Activated naive CD4-positive, alpha-beta T cell treated with anti-CD3 and anti-CD28 coated beads, Interleukin-2, amount 50 U/mL, for 72 hours (primary cell): ENCODE results near the gene AKT2. TPM values are rescaled to one million over a fixed set of nuclear protein-coding genes. Genes with fewer than 3 reads are reported as not detected.

ENCODE experiments used
- ATAC-seq, 2 donors: fragments of 150-1000 bp; cut with Tn5 transposase; 2 replicates each; pipeline ENCODE4 v1.10.0; 2021; ENCODE audit warnings: mild to moderate bottlenecking in 2 of 2, moderate library complexity in 2 of 2
- DNase-seq, 2 donors: peaks; one replicate each; pipeline ENCODE4 v3.0.0; 2021 to 2022; ENCODE audit warnings: low spot score in 2 of 2
- H3K27ac Mint-ChIP-seq, 2 donors: one replicate each; pipeline ENCODE4 v1.8.0; 2022; ENCODE audit warnings: mild to moderate bottlenecking in 2 of 2, mixed read lengths in 2 of 2
- H3K36me3 Mint-ChIP-seq, 2 donors: one replicate each; pipeline ENCODE4 v1.8.0; 2022; ENCODE audit warnings: mixed read lengths in 2 of 2
- H3K9me3 Mint-ChIP-seq, 2 donors: one replicate each; pipeline ENCODE4 v1.8.0; 2022; ENCODE audit warnings: mixed read lengths in 2 of 2
- total RNA-seq, 2 donors: library from RNA; stranded (reverse); gene quantifications; one replicate each; pipeline ENCODE4 v1.2.3, GENCODE V29; 2022

The AKT2 gene
- total RNA-seq, 2 donors from 2014 or later: 171 to 214 TPM

GRCh38 chr19:40266912-40267600 lies 18.1 kb downstream of the AKT2 start:
- H3K27ac Mint-ChIP-seq: peak overlapping the region in 1 of 2 donors; percentile 77
- H3K9me3 Mint-ChIP-seq: no peaks in the 10 kb centered on the region
- ATAC-seq: no peak
- peaks cover 0 to 28% of the 10 kb centered on the region in 2 donors for H3K36me3 Mint-ChIP-seq
- no peak for DNase-seq

GRCh38 chr19:40266119-40266518 lies 19.0 kb downstream of the AKT2 start:
- H3K27ac Mint-ChIP-seq: peak overlapping the region in 1 of 2 donors; percentile 93
- no peak for DNase-seq
- H3K36me3 Mint-ChIP-seq: peaks cover 0 to 38% of the 10 kb centered on the region in 2 donors
- no peaks in the 10 kb centered on the region for H3K9me3 Mint-ChIP-seq
- ATAC-seq: no peak

- DNase-seq (no peak), ATAC-seq (no peak)
- peaks cover 0 to 38% of the 10 kb centered on the region in 2 donors for H3K36me3 Mint-ChIP-seq
- no peak overlapping the region for H3K27ac Mint-ChIP-seq
- no peaks in the 10 kb centered on the region for H3K9me3 Mint-ChIP-seq
Measured at GRCh38 chr19:40265763-40266099, 19.4 kb downstream of the AKT2 start.

- Mint-ChIP-seq H3K27ac (no peak overlapping the region), H3K9me3 (no peaks in the 10 kb centered on the region), H3K36me3 (peaks cover 0 to 38% of the 10 kb centered on the region in 2 donors)
- DNase-seq (no peak), ATAC-seq (no peak)
Measured at GRCh38 chr19:40265055-40265762, 19.9 kb downstream of the AKT2 start.

- Mint-ChIP-seq H3K9me3 (no peaks in the 10 kb centered on the region), H3K36me3 (peaks cover 0 to 38% of the 10 kb centered on the region in 2 donors), H3K27ac (peak overlapping the region in 1 of 2 donors; percentile 5)
- DNase-seq: no peak
- ATAC-seq: no peak
Measured at GRCh38 chr19:40264314-40265054, 20.7 kb downstream of the AKT2 start.

- DNase-seq (no peak), ATAC-seq (no peak)
- Mint-ChIP-seq H3K36me3 (peaks cover 0 to 38% of the 10 kb centered on the region in 2 donors), H3K27ac (peak overlapping the region in 1 of 2 donors; percentile 5), H3K9me3 (no peaks in the 10 kb centered on the region)
Measured at GRCh38 chr19:40263440-40264313, 21.5 kb downstream of the AKT2 start.

- Mint-ChIP-seq H3K36me3 (peaks cover 0 to 38% of the 10 kb centered on the region in 2 donors), H3K27ac (no peak overlapping the region), H3K9me3 (no peaks in the 10 kb centered on the region)
- ATAC-seq: no peak
- DNase-seq: no peak
Measured at GRCh38 chr19:40262422-40262821, 22.7 kb downstream of the AKT2 start.

GRCh38 chr19:40261631-40262030 lies 23.5 kb downstream of the AKT2 start:
- Mint-ChIP-seq H3K9me3 (no peaks in the 10 kb centered on the region), H3K27ac (no peak overlapping the region), H3K36me3 (peaks cover 0 to 38% of the 10 kb centered on the region in 2 donors)
- DNase-seq: no peak
- no peak for ATAC-seq

GRCh38 chr19:40257096-40257517 lies 28.0 kb downstream of the AKT2 start:
- no peak overlapping the region for H3K27ac Mint-ChIP-seq
- peak in 1 of 2 donors; percentile 11 for ATAC-seq
- H3K36me3 Mint-ChIP-seq: peaks cover 10 to 11% of the 10 kb centered on the region in 2 donors

GRCh38 chr19:40256512-40256911 lies 28.6 kb downstream of the AKT2 start:
- peaks cover 4 to 11% of the 10 kb centered on the region in 2 donors for H3K36me3 Mint-ChIP-seq
- no peaks in the 10 kb centered on the region for H3K9me3 Mint-ChIP-seq
- H3K27ac Mint-ChIP-seq: no peak overlapping the region
- ATAC-seq (no peak), DNase-seq (no peak)

More at GRCh38 chr19:40257096-40257517, 28.0 kb downstream of the AKT2 start:
- DNase-seq: no peak
- H3K9me3 Mint-ChIP-seq: no peaks in the 10 kb centered on the region

GRCh38 chr19:40255619-40256166 lies 29.5 kb downstream of the AKT2 start:
- Mint-ChIP-seq H3K36me3 (peaks cover 0 to 11% of the 10 kb centered on the region in 2 donors), H3K27ac (peak overlapping the region; percentile 30 to 92), H3K9me3 (no peaks in the 10 kb centered on the region)
- DNase-seq: no peak
- no peak for ATAC-seq

GRCh38 chr19:40254714-40255418 lies 30.3 kb downstream of the AKT2 start:
- H3K9me3 Mint-ChIP-seq: no peaks in the 10 kb centered on the region
- DNase-seq (no peak), ATAC-seq (no peak)
- peaks cover 0 to 11% of the 10 kb centered on the region in 2 donors for H3K36me3 Mint-ChIP-seq
- peak overlapping the region; percentile 30 to 92 for H3K27ac Mint-ChIP-seq

GRCh38 chr19:40253611-40254092 lies 31.5 kb downstream of the AKT2 start:
- Mint-ChIP-seq H3K9me3 (no peaks in the 10 kb centered on the region), H3K36me3 (peaks cover 0 to 11% of the 10 kb centered on the region in 2 donors), H3K27ac (peak overlapping the region in 1 of 2 donors; percentile 74)
- DNase-seq (no peak), ATAC-seq (no peak)

GRCh38 chr19:40252395-40252794 lies 32.8 kb downstream of the AKT2 start:
- Mint-ChIP-seq H3K27ac (no peak overlapping the region), H3K36me3 (peaks cover 0 to 11% of the 10 kb centered on the region in 2 donors), H3K9me3 (no peaks in the 10 kb centered on the region)
- DNase-seq (no peak), ATAC-seq (no peak)

- no peak overlapping the region for H3K27ac Mint-ChIP-seq
- ATAC-seq: peak in 1 of 2 donors; percentile 40
- no peak for DNase-seq
- peaks cover 0 to 11% of the 10 kb centered on the region in 2 donors for H3K36me3 Mint-ChIP-seq
- no peaks in the 10 kb centered on the region for H3K9me3 Mint-ChIP-seq
Measured at GRCh38 chr19:40251991-40252390, 33.2 kb downstream of the AKT2 start.
